PC-3 (cell line): ENCODE results near the gene TGFBR3. TPM values are rescaled to one million over a fixed set of nuclear protein-coding genes. Genes with fewer than 3 reads are reported as not detected.

ENCODE experiments used
- ATAC-seq: fragments of 200-7000 bp; cut with Tn5 transposase; 2 replicates; pipeline ENCODE4 v1.9.1; 2020; ENCODE audit warnings: mild to moderate bottlenecking, moderate library complexity
- BruUV-seq: library from RNA; stranded (reverse); fragments of 400-500 nt; replicated peaks from 2 replicates; lab custom pipeline; 2021; lab: Mats Ljungman, UMichigan
- CTCF ChIA-PET: fragments of 300-600 bp; sonication (Branson Sonifier 250); formaldehyde crosslinking; loops from one replicate; lab custom pipeline; 2022; ENCODE audit warnings: antibody characterized with exemption; lab: Charles Lee
- POLR2A ChIA-PET: fragments of 300-600 bp; sonication (Branson Sonifier 250); formaldehyde crosslinking; loops from one replicate; lab custom pipeline; 2022; ENCODE audit warnings: antibody characterized with exemption; ENCODE audit not compliant: unreplicated experiment; lab: Charles Lee
- DNase-seq: peaks from one replicate; pipeline ENCODE4 v3.0.0-alpha.2; 2015
- H2AFZ ChIP-seq: fragments of 300-600 bp; sonication (generic); 2 replicates; pipeline ENCODE4 v1.6.0; 2016; ENCODE audit warnings: antibody characterized with exemption, low read length
- H3F3A ChIP-seq: fragments of 300-600 bp; sonication (generic); one replicate; pipeline ENCODE4 v1.6.0; 2017; ENCODE audit warnings: antibody characterized with exemption, low read length, control low read depth, mild to moderate bottlenecking; ENCODE audit not compliant: unreplicated experiment
- H3K27ac ChIP-seq: fragments of 300-600 bp; sonication (generic); 2 replicates; pipeline ENCODE4 v1.5.1; 2016; ENCODE audit warnings: mild to moderate bottlenecking, low read length
- H3K27me3 ChIP-seq: fragments of 300-600 bp; sonication (generic); 2 replicates; pipeline ENCODE4 v1.6.1; 2016; ENCODE audit warnings: low read length, mixed read lengths
- H3K36me3 ChIP-seq: fragments of 300-600 bp; sonication (generic); 2 replicates; pipeline ENCODE4 v1.6.1; 2016; ENCODE audit warnings: low read depth, mixed run types, low read length, mixed read lengths
- H3K4me1 ChIP-seq: fragments of 300-600 bp; sonication (generic); 2 replicates; pipeline ENCODE4 v1.5.1; 2016; ENCODE audit warnings: low read length; ENCODE audit not compliant: insufficient read depth
- H3K4me2 ChIP-seq: fragments of 300-600 bp; sonication (generic); 2 replicates; pipeline ENCODE4 v1.6.0; 2016; ENCODE audit warnings: low read length
- H3K4me3 ChIP-seq: fragments of 300-600 bp; sonication (generic); 2 replicates; pipeline ENCODE4 v1.5.1; 2016; ENCODE audit warnings: mild to moderate bottlenecking, low read length, mixed read lengths
- H3K79me2 ChIP-seq: fragments of 300-600 bp; sonication (generic); 2 replicates; pipeline ENCODE4 v1.6.1; 2017; ENCODE audit warnings: low read length, mixed read lengths
- H3K9ac ChIP-seq: fragments of 300-600 bp; sonication (generic); 2 replicates; pipeline ENCODE4 v1.6.0; 2016; ENCODE audit warnings: mild to moderate bottlenecking, low read length
- H3K9me2 ChIP-seq: fragments of 300-600 bp; sonication (generic); replicated peaks from 2 replicates; pipeline ENCODE4 v1.6.1; 2016; ENCODE audit warnings: mixed run types, low read length, mixed read lengths
- H3K9me3 ChIP-seq: fragments of 300-600 bp; sonication (generic); 2 replicates; pipeline ENCODE4 v1.6.1; 2016; ENCODE audit warnings: low read length, mixed read lengths
- H4K20me1 ChIP-seq: fragments of 300-600 bp; sonication (generic); 2 replicates; pipeline ENCODE4 v1.6.1; 2016; ENCODE audit warnings: low read length, mixed read lengths
- EZH2 ChIP-seq: fragments of 300-600 bp; sonication (generic); IDR thresholded peaks from one replicate; pipeline ENCODE4 v1.6.1; 2017; ENCODE audit warnings: antibody characterized with exemption, mild to moderate bottlenecking, low read length; ENCODE audit not compliant: unreplicated experiment
- EZH2phosphoT487 ChIP-seq: fragments of 300-600 bp; sonication (generic); IDR thresholded peaks from 2 replicates; pipeline ENCODE4 v1.6.1; 2018; ENCODE audit warnings: mild to moderate bottlenecking, antibody characterized with exemption, low read length, borderline replicate concordance
- intact Hi-C: fragments of 100-400 bp; cut with micrococcal nuclease; formaldehyde crosslinking; loops from 2 replicates; pipeline ENCODE4 v1.9.0; 2023
- total RNA-seq: library from RNA; depleted of rRNA; stranded (reverse); fragments of >200 nt; gene quantifications from 2 replicates; pipeline ENCODE4 v1.2.3, GENCODE V29; 2014
- TF ChIP-seq, protein P1 (sequence below): fragments of 300-600 bp; sonication (generic); conservative IDR thresholded peaks from 2 replicates; pipeline ENCODE4 v1.5.1; 2017; ENCODE audit warnings: antibody characterized with exemption, low read depth, mild to moderate bottlenecking, low read length

The TGFBR3 gene
- total RNA-seq, 1 experiment from 2014 or later, result 2.8 TPM

DNA sequence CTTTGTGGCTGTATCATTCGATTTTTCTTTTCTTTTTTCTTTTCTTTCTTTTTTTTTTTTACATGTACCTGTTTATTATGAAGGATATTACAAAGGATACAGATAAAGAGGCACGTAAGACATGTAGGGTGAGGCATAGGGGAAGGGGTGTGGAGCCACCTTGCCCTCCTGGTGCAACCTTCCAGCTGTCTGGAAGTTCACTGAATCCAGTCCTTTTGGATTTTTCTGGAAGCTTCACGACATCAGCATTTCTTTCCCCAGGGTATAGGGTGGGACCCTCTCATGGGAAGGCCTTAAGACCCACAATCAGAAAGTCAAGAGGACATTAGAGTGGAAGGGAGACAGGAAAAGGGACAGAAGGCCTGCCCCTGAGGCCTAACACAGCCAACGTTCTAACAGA, 30.1 kb upstream of the TGFBR3 start:
- H3F3A ChIP-seq, result no peaks in the 10 kb centered on the region
- no peak overlapping the region for H2AFZ ChIP-seq
- POLR2A ChIA-PET, result no interaction called here
- TF ChIP-seq, protein P1, sequence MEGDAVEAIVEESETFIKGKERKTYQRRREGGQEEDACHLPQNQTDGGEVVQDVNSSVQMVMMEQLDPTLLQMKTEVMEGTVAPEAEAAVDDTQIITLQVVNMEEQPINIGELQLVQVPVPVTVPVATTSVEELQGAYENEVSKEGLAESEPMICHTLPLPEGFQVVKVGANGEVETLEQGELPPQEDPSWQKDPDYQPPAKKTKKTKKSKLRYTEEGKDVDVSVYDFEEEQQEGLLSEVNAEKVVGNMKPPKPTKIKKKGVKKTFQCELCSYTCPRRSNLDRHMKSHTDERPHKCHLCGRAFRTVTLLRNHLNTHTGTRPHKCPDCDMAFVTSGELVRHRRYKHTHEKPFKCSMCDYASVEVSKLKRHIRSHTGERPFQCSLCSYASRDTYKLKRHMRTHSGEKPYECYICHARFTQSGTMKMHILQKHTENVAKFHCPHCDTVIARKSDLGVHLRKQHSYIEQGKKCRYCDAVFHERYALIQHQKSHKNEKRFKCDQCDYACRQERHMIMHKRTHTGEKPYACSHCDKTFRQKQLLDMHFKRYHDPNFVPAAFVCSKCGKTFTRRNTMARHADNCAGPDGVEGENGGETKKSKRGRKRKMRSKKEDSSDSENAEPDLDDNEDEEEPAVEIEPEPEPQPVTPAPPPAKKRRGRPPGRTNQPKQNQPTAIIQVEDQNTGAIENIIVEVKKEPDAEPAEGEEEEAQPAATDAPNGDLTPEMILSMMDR, result no peak
- no peak for TF ChIP-seq EZH2phosphoT487
- DNase-seq (no peak), ATAC-seq (no peak)
- H3K79me2 ChIP-seq, result no peaks in the 10 kb centered on the region
- CTCF ChIA-PET, result no interaction called here
- no peak overlapping the region for H3K4me3 ChIP-seq
- no peak overlapping the region for H3K9ac ChIP-seq
- H3K4me1 ChIP-seq, result 0 out of 2 replicates have a peak, but pooled peaks cover 5% of the 10 kb centered on the region
- H4K20me1 ChIP-seq, result no peaks in the 10 kb centered on the region
- BruUV-seq, result no TSS peak
- no peak overlapping the region for H3K27ac ChIP-seq
- intact Hi-C loops, result no loop called here
- H3K9me2 ChIP-seq, result no peaks in the 10 kb centered on the region
- no peaks in the 10 kb centered on the region for H3K27me3 ChIP-seq
- H3K9me3 ChIP-seq, result no peaks in the 10 kb centered on the region
- H3K4me2 ChIP-seq, result no peak overlapping the region
- H3K36me3 ChIP-seq, result no peaks in the 10 kb centered on the region

GRCh38 chr1:91913018-91913417, 27.1 kb upstream of the TGFBR3 start:
- Histone ChIP-seq H3K9ac (no peak overlapping the region), H3K79me2 (no peaks in the 10 kb centered on the region), H3K4me1 (0 out of 2 replicates have a peak, but pooled peaks cover 5% of the 10 kb centered on the region), H3K27me3 (no peaks in the 10 kb centered on the region), H3K27ac (no peak overlapping the region), H3K4me2 (no peak overlapping the region), H4K20me1 (no peaks in the 10 kb centered on the region), H3K36me3 (no peaks in the 10 kb centered on the region), H3K9me3 (no peaks in the 10 kb centered on the region), H2AFZ (no peak overlapping the region), H3K9me2 (no peaks in the 10 kb centered on the region), H3K4me3 (no peak overlapping the region), H3F3A (no peaks in the 10 kb centered on the region)
- CTCF ChIA-PET, result no interaction called here
- POLR2A ChIA-PET, result no interaction called here
- no peak for DNase-seq
- TF ChIP-seq EZH2 (no peak), EZH2phosphoT487 (no peak)
- ATAC-seq, result no peak
- intact Hi-C loops, result no loop called here
- no TSS peak for BruUV-seq

GRCh38 chr1:91912266-91912665, 26.3 kb upstream of the TGFBR3 start:
- Histone ChIP-seq H3K79me2 (no peaks in the 10 kb centered on the region), H3K36me3 (no peaks in the 10 kb centered on the region), H3K27ac (no peak overlapping the region), H3K4me3 (no peak overlapping the region), H2AFZ (no peak overlapping the region), H3K9me3 (no peaks in the 10 kb centered on the region), H3K9ac (no peak overlapping the region), H3K4me1 (0 out of 2 replicates have a peak, but pooled peaks cover 5% of the 10 kb centered on the region), H4K20me1 (no peaks in the 10 kb centered on the region), H3K4me2 (no peak overlapping the region), H3K27me3 (no peaks in the 10 kb centered on the region), H3K9me2 (no peaks in the 10 kb centered on the region), H3F3A (no peaks in the 10 kb centered on the region)
- ChIA-PET POLR2A (no interaction called here), CTCF (interaction anchor here (0.7 kb wide), 1 partner anchor 295 kb away, joined by 3 read pairs; no protein-coding TSS in a partner anchor)
- no TSS peak for BruUV-seq
- no peak for DNase-seq
- no peak for TF ChIP-seq EZH2
- no peak for ATAC-seq
- intact Hi-C loops, result no loop called here

GRCh38 chr1:91901231-91901630, 15.3 kb upstream of the TGFBR3 start:
- no peaks in the 10 kb centered on the region for H3K9me3 ChIP-seq
- no peak overlapping the region for H3K4me2 ChIP-seq
- H3K9me2 ChIP-seq, result no peaks in the 10 kb centered on the region
- intact Hi-C loops, result no loop called here
- BruUV-seq, result no TSS peak
- TF ChIP-seq EZH2, result no peak
- TF ChIP-seq, protein P1, result no peak
- TF ChIP-seq EZH2phosphoT487, result no peak
- no peak overlapping the region for H3K27ac ChIP-seq
- DNase-seq (no peak), ATAC-seq (no peak)
- no peaks in the 10 kb centered on the region for H4K20me1 ChIP-seq
- no peak overlapping the region for H3K4me3 ChIP-seq
- H3K4me1 ChIP-seq, result peaks cover 14% of the 10 kb centered on the region
- no peak overlapping the region for H2AFZ ChIP-seq
- no peaks in the 10 kb centered on the region for H3F3A ChIP-seq
- ChIA-PET CTCF (no interaction called here), POLR2A (no interaction called here)
- H3K27me3 ChIP-seq, result no peaks in the 10 kb centered on the region
- no peak overlapping the region for H3K9ac ChIP-seq
- no peaks in the 10 kb centered on the region for H3K36me3 ChIP-seq
- no peaks in the 10 kb centered on the region for H3K79me2 ChIP-seq
